GM23338 (cell line): ENCODE measurements around the gene PHF10. TPM values are rescaled to one million over a fixed set of nuclear protein-coding genes. Genes with fewer than 3 reads are reported as not detected.
A peak's percentile ranks its signal among the peaks of the same experiment; 100 is the strongest.

ENCODE experiments used
- ATAC-seq: fragments of 200-7000 bp; cut with Tn5 transposase; 3 replicates; pipeline ENCODE4 v1.9.1; 2020
- DNase-seq: peaks from one replicate; pipeline ENCODE4 v3.0.0-alpha.2; 2015; ENCODE audit warnings: low spot score
- H2AFZ ChIP-seq: fragments of 200-600 bp; sonication (generic); 2 replicates; pipeline ENCODE4 v1.8.0; 2016; ENCODE audit warnings: antibody characterized with exemption, mild to moderate bottlenecking, moderate library complexity
- H3F3A ChIP-seq: fragments of 200-600 bp; sonication (generic); replicated peaks from 2 replicates; pipeline ENCODE4 v1.8.0; 2017; ENCODE audit warnings: antibody characterized with exemption, mixed run types, low read depth
- H3K27ac ChIP-seq: fragments of 200-600 bp; sonication (generic); 2 replicates; pipeline ENCODE4 v1.6.1; 2016; ENCODE audit warnings: low read depth
- H3K27me3 ChIP-seq: fragments of 200-600 bp; sonication (generic); 2 replicates; pipeline ENCODE4 v1.8.0; 2016; ENCODE audit warnings: mild to moderate bottlenecking, mixed run types, moderate library complexity; ENCODE audit not compliant: insufficient read depth
- H3K36me3 ChIP-seq: fragments of 200-600 bp; sonication (generic); 2 replicates; pipeline ENCODE4 v1.8.0; 2016; ENCODE audit warnings: mild to moderate bottlenecking; ENCODE audit not compliant: insufficient read depth
- H3K4me1 ChIP-seq: fragments of 200-600 bp; sonication (generic); 2 replicates; pipeline ENCODE4 v1.8.0; 2016; ENCODE audit warnings: mild to moderate bottlenecking, moderate library complexity; ENCODE audit not compliant: insufficient read depth
- H3K4me2 ChIP-seq: fragments of 200-600 bp; sonication (generic); 2 replicates; pipeline ENCODE4 v1.7.1; 2017; ENCODE audit warnings: mixed run types
- H3K4me3 ChIP-seq: fragments of 200-600 bp; sonication (generic); 2 replicates; pipeline ENCODE4 v1.6.1; 2016; ENCODE audit warnings: mixed run types
- H3K79me2 ChIP-seq: fragments of 200-600 bp; sonication (generic); replicated peaks from 2 replicates; pipeline ENCODE4 v1.8.0; 2017; ENCODE audit warnings: mild to moderate bottlenecking; ENCODE audit not compliant: insufficient read depth
- H3K9me2 ChIP-seq: fragments of 200-600 bp; sonication (generic); 2 replicates; pipeline ENCODE4 v1.8.0; 2017; ENCODE audit not compliant: insufficient read depth
- H4K20me1 ChIP-seq: fragments of 200-600 bp; sonication (generic); replicated peaks from 2 replicates; pipeline ENCODE4 v1.8.0; 2017; ENCODE audit warnings: mild to moderate bottlenecking; ENCODE audit not compliant: insufficient read depth
- H3K27ac Mint-ChIP-seq: 2 replicates; pipeline ENCODE4 v1.8.0; 2020; ENCODE audit warnings: inconsistent platforms, mild to moderate bottlenecking, moderate library complexity, mixed read lengths
- H3K27me3 Mint-ChIP-seq: 3 replicates; pipeline ENCODE4 v1.8.0; 2022; ENCODE audit warnings: low read depth, mild to moderate bottlenecking, moderate library complexity, mixed read lengths, inconsistent platforms; ENCODE audit not compliant: insufficient read depth, poor library complexity
- H3K36me3 Mint-ChIP-seq: 3 replicates; pipeline ENCODE4 v1.8.0; 2021; ENCODE audit warnings: low read depth, mild to moderate bottlenecking, inconsistent platforms, moderate library complexity, mixed read lengths
- H3K4me1 Mint-ChIP-seq: 3 replicates; pipeline ENCODE4 v1.8.0; 2020; ENCODE audit warnings: mild to moderate bottlenecking, inconsistent platforms, mixed read lengths
- H3K4me3 Mint-ChIP-seq: 3 replicates; pipeline ENCODE4 v1.8.0; 2021; ENCODE audit warnings: moderate library complexity, mild to moderate bottlenecking, inconsistent platforms, mixed read lengths
- H3K9me3 Mint-ChIP-seq: 3 replicates; pipeline ENCODE4 v1.8.0; 2020; ENCODE audit warnings: moderate library complexity, mild to moderate bottlenecking, inconsistent platforms, mixed read lengths
- CREB1 ChIP-seq: fragments of 250-450 bp; sonication (Bioruptor Pico); IDR thresholded peaks from 2 replicates; pipeline ENCODE4 v1.5.0; 2020; ENCODE audit warnings: low read depth, mild to moderate bottlenecking, moderate library complexity
- CTCF ChIP-seq, 2 experiments: fragments of 200-600 bp in 1 of 2; sonication (generic) in 1 of 2; conservative IDR thresholded peaks; 2 replicates each; pipeline versions ENCODE4 v1.5.1 to v1.6.1; 2016 to 2017; ENCODE audit warnings: antibody characterized with exemption in 2 of 2, low read depth in 2 of 2, mild to moderate bottlenecking in 2 of 2, moderate library complexity in 1 of 2
- ETS1 ChIP-seq: IDR thresholded peaks from 2 replicates; pipeline ENCODE4 v1.6.1; 2016; ENCODE audit warnings: antibody characterized with exemption
- EZH2 ChIP-seq: fragments of 200-600 bp; sonication (generic); IDR thresholded peaks from one replicate; pipeline ENCODE4 v1.8.0; 2017; ENCODE audit warnings: antibody characterized with exemption, mild to moderate bottlenecking, low read depth; ENCODE audit not compliant: unreplicated experiment
- EZH2phosphoT487 ChIP-seq: fragments of 200-600 bp; sonication (generic); IDR thresholded peaks from one replicate; pipeline ENCODE4 v1.8.1; 2018; ENCODE audit warnings: antibody characterized with exemption; ENCODE audit not compliant: unreplicated experiment
- JUNB ChIP-seq: IDR thresholded peaks from one replicate; pipeline ENCODE4 v1.6.1; 2016; ENCODE audit warnings: antibody characterized with exemption; ENCODE audit not compliant: unreplicated experiment
- NANOG ChIP-seq: IDR thresholded peaks from 2 replicates; pipeline ENCODE4 v1.6.1; 2016; ENCODE audit warnings: antibody characterized with exemption, borderline replicate concordance
- POLR2AphosphoS5 ChIP-seq: IDR thresholded peaks from 2 replicates; pipeline ENCODE4 v1.6.1; 2016; ENCODE audit warnings: antibody characterized with exemption, low read depth
- REST ChIP-seq: IDR thresholded peaks from one replicate; pipeline ENCODE4 v1.6.1; 2018; ENCODE audit warnings: antibody characterized with exemption; ENCODE audit not compliant: unreplicated experiment
- STAT1 ChIP-seq: IDR thresholded peaks from one replicate; pipeline ENCODE4 v1.6.1; 2016; ENCODE audit warnings: antibody characterized with exemption; ENCODE audit not compliant: unreplicated experiment
- ZNF114 ChIP-seq: fragments of 250-450 bp; sonication (Bioruptor Pico); IDR thresholded peaks from 2 replicates; pipeline ENCODE4 v1.5.0; 2020; ENCODE audit warnings: mild to moderate bottlenecking, moderate library complexity
- ZNF331 ChIP-seq: fragments of 250-450 bp; sonication (Bioruptor Pico); IDR thresholded peaks from 2 replicates; pipeline ENCODE4 v1.5.0; 2020; ENCODE audit warnings: low read depth, mild to moderate bottlenecking, moderate library complexity
- ZNF462 ChIP-seq: fragments of 250-450 bp; sonication (Bioruptor Pico); IDR thresholded peaks from 2 replicates; pipeline ENCODE4 v1.5.0; 2020; ENCODE audit warnings: mild to moderate bottlenecking, moderate library complexity
- polyA plus RNA-seq: library from polyadenylated mRNA; unstranded; fragments of >200 nt; fragmentation: Nextera tagmentation; extraction: Ambion mirVana; gene quantifications from 2 replicates; pipeline ENCODE4 v1.2.1, GENCODE V29; 2016
- total RNA-seq: library from RNA; depleted of rRNA; stranded (reverse); fragments of >200 nt; shearing (Covaris generic); gene quantifications from 2 replicates; pipeline ENCODE4 v1.2.3, GENCODE V29; 2014

Gene PHF10
- total and polyA plus RNA-seq, 2 experiments from 2014 or later, result 16.5 to 44.7 TPM

- Histone ChIP-seq H2AFZ (no peak overlapping the region), H3K4me3 (no peak overlapping the region), H3K4me2 (no peak overlapping the region), H4K20me1 (no peaks in the 10 kb centered on the region; the same call in 1 of the 2 replicates), H3K27ac (no peak overlapping the region), H3K27me3 (no peaks in the 10 kb centered on the region), H3K9me2 (no peaks in the 10 kb centered on the region), H3F3A (no peaks in the 10 kb centered on the region), H3K79me2 (peaks cover 43% of the 10 kb centered on the region), H3K36me3 (peaks cover 3% of the 10 kb centered on the region), H3K4me1 (no peaks in the 10 kb centered on the region)
- DNase-seq (no peak), ATAC-seq (no peak)
- no peak for TF ChIP-seq CREB1 (CRISPR knock-in tag)
- no peak for TF ChIP-seq POLR2AphosphoS5
- no peak for TF ChIP-seq CTCF (conservative IDR thresholded peaks at IDR 0.05; ENCODE audit: low read depth in 2 of 2)
- TF ChIP-seq ZNF331 (CRISPR knock-in tag), result no peak
- TF ChIP-seq REST, result no peak
- TF ChIP-seq ZNF462, result no peak
- no peak for TF ChIP-seq JUNB
- no peak for TF ChIP-seq ZNF114 (CRISPR knock-in tag)
- TF ChIP-seq NANOG, result no peak
- TF ChIP-seq EZH2phosphoT487, result no peak
- no peak for TF ChIP-seq EZH2
- TF ChIP-seq ETS1, result no peak
- TF ChIP-seq STAT1, result no peak
- Mint-ChIP-seq H3K27me3 (no peaks in the 10 kb centered on the region), H3K36me3 (peaks cover 58% of the 10 kb centered on the region), H3K4me1 (peaks cover 8% of the 10 kb centered on the region), H3K4me3 (no peak overlapping the region), H3K27ac (0 out of 2 replicates have a peak overlapping the region, but pooled peaks have one; percentile 17), H3K9me3 (no peaks in the 10 kb centered on the region; the same call in 2 of the 3 replicates)
These were observed 47.2 kb downstream of the PHF10 start for GRCh38 chr6:169677096-169677495.
